Neuronal stem cell (in vitro differentiated cells): ENCODE data around the gene CUX1.

Experiments
- DNase-seq: peaks from one replicate; pipeline ENCODE4 v3.0.0-alpha.2; 2013; ENCODE audit warnings: low spot score
- H2AFZ ChIP-seq: one replicate; pipeline ENCODE4 v1.6.1; 2013; ENCODE audit warnings: mild to moderate bottlenecking, low read length, inconsistent platforms
- H2AK5ac ChIP-seq: 2 replicates; pipeline ENCODE4 v1.6.1; 2013; ENCODE audit warnings: low read depth, mild to moderate bottlenecking, inconsistent platforms, low read length, moderate library complexity, mixed read lengths
- H2BK120ac ChIP-seq: 2 replicates; pipeline ENCODE4 v1.6.1; 2013; ENCODE audit warnings: low read depth, mild to moderate bottlenecking, inconsistent platforms, low read length, moderate library complexity, mixed read lengths
- H2BK12ac ChIP-seq: one replicate; pipeline ENCODE4 v1.6.1; 2013; ENCODE audit warnings: low read length, inconsistent platforms
- H2BK15ac ChIP-seq: 2 replicates; pipeline ENCODE4 v1.6.1; 2013; ENCODE audit warnings: mild to moderate bottlenecking, low read length, inconsistent platforms, mixed read lengths
- H2BK5ac ChIP-seq: one replicate; pipeline ENCODE4 v1.6.1; 2013; ENCODE audit warnings: inconsistent platforms, mild to moderate bottlenecking, low read length, moderate library complexity
- H3K14ac ChIP-seq: one replicate; pipeline ENCODE4 v1.6.1; 2013; ENCODE audit warnings: low read length, inconsistent platforms
- H3K18ac ChIP-seq: 2 replicates; pipeline ENCODE4 v1.6.1; 2013; ENCODE audit warnings: low read length, inconsistent platforms
- H3K23ac ChIP-seq: 2 replicates; pipeline ENCODE4 v1.6.1; 2013; ENCODE audit warnings: low read depth, mild to moderate bottlenecking, mixed read lengths, low read length, inconsistent platforms; ENCODE audit not compliant: poor library complexity
- H3K27ac ChIP-seq: replicated peaks from 3 replicates; pipeline ENCODE4 v1.5.1; 2013; ENCODE audit warnings: low read length, inconsistent platforms
- H3K27me3 ChIP-seq, 3 experiments: 2 replicates each; pipeline ENCODE4 v1.6.1; 2013; ENCODE audit warnings: low read length in 3 of 3, mild to moderate bottlenecking in 2 of 3, inconsistent platforms in 1 of 3, low read depth in 1 of 3, mixed read lengths in 1 of 3, moderate library complexity in 1 of 3; ENCODE audit not compliant: control insufficient read depth in 3 of 3, insufficient read depth in 3 of 3
- H3K36me3 ChIP-seq, 2 donors: replicated peaks in 1 of 2; 2 replicates each; pipeline ENCODE4 v1.6.1; 2013; ENCODE audit warnings: low read length in 2 of 2; ENCODE audit not compliant: control insufficient read depth in 2 of 2, insufficient read depth in 2 of 2
- H3K4ac ChIP-seq: 2 replicates; pipeline ENCODE4 v1.6.1; 2013; ENCODE audit warnings: inconsistent platforms, mild to moderate bottlenecking, low read length, moderate library complexity
- H3K4me1 ChIP-seq, 2 donors: 1 replicate in 1 of 2; 2 replicates in 1 of 2; pipeline ENCODE4 v1.6.1; 2013; ENCODE audit warnings: low read length in 2 of 2, low read depth in 1 of 2; ENCODE audit not compliant: control insufficient read depth in 2 of 2, insufficient read depth in 1 of 2
- H3K4me2 ChIP-seq: one replicate; pipeline ENCODE4 v1.6.1; 2013; ENCODE audit warnings: mild to moderate bottlenecking, low read length, inconsistent platforms; ENCODE audit not compliant: insufficient read depth, poor library complexity, severe bottlenecking
- H3K4me3 ChIP-seq, 2 donors: 2 replicates each; pipeline ENCODE4 v1.5.1; 2013; ENCODE audit warnings: low read length in 2 of 2, mild to moderate bottlenecking in 2 of 2, inconsistent platforms in 1 of 2, moderate library complexity in 1 of 2
- H3K79me1 ChIP-seq: one replicate; pipeline ENCODE4 v1.6.1; 2013; ENCODE audit warnings: low read depth, mild to moderate bottlenecking, inconsistent platforms, low read length, moderate library complexity
- H3K9ac ChIP-seq: one replicate; pipeline ENCODE4 v1.6.1; 2013; ENCODE audit warnings: mild to moderate bottlenecking, low read depth, low read length, inconsistent platforms; ENCODE audit not compliant: poor library complexity
- H3K9me3 ChIP-seq, 2 donors: replicated peaks in 1 of 2; 2 replicates each; pipeline versions ENCODE3 to v1.6.1; 2013; ENCODE audit warnings: low read length in 2 of 2, mild to moderate bottlenecking in 2 of 2, inconsistent platforms in 1 of 2, low read depth in 1 of 2, mixed read lengths in 1 of 2, moderate library complexity in 1 of 2; ENCODE audit not compliant: control insufficient read depth in 2 of 2, insufficient read depth in 1 of 2
- H4K8ac ChIP-seq: one replicate; pipeline ENCODE4 v1.6.1; 2013; ENCODE audit warnings: low read depth, mild to moderate bottlenecking, inconsistent platforms, low read length, moderate library complexity
- H4K91ac ChIP-seq: one replicate; pipeline ENCODE4 v1.6.1; 2013; ENCODE audit warnings: low read length, low read depth, mild to moderate bottlenecking, inconsistent platforms; ENCODE audit not compliant: poor library complexity
- WGBS, 2 donors: extraction: QIAGEN DNeasy Blood & Tissue Kit; methylation state at CpG; one replicate each; pipeline ENCODE4 v1.1.7; 2013; ENCODE audit warnings: missing lambda C conversion rate in 2 of 2, mixed read lengths in 1 of 2; ENCODE audit not compliant: insufficient read length in 2 of 2, insufficient replicate concordance in 1 of 2; ENCODE audit errors: extremely low coverage in 2 of 2; 5-methylcytosine and 5-hydroxymethylcytosine counted together

CUX1 gene

DNA sequence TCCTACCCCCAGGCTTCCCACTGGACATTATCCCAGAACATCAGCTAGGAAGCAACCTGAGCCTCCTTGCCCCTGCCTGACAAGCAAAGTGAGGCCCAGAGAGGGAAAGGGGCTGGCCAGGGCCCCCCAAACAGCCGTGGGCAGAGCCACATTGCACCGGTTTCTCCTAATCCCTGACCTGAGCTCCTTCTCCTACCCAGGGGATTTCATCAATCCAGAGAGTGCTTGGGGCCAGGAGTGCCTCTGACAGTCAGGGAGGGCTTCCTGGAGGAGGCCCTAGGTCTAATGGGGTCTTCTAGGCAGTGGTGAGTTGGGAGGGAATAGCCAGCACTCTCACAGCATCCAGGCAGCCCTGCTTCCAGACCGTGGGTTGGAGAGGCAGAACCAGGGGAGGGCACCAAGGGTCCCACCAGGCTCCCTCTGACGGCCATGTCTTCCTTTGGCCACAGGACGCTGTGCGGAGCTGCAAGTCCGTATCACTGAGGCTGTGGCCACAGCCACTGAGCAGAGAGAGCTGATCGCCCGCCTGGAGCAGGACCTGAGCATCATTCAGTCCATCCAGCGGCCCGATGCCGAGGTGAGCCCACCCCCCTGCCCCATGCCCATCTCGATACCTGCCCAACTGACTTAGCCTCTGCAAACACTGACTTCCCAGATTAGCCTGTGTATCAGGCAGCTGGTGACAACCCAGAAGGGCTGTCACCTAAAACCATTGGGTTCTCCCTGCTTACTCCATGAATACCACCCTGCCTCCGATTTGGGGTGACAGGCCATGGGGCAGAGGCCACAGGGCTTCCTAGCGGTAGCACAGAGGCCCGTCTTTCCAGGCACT, 455.7 kb downstream of the CUX1 start:
- no peak for DNase-seq
- H2AFZ ChIP-seq, result no peak overlapping the region
- H3K9ac ChIP-seq, result no peak overlapping the region
- H3K27ac ChIP-seq, result no peak overlapping the region
- peak overlapping the region; percentile 0 for H3K4ac ChIP-seq
- H2BK12ac ChIP-seq, result peak overlapping the region; percentile 66
- H3K18ac ChIP-seq, result no peak overlapping the region
- H2AK5ac ChIP-seq, result peak overlapping the region; percentile 97
- peak overlapping the region; percentile 79 for H2BK15ac ChIP-seq
- H2BK120ac ChIP-seq, result peak overlapping the region; percentile 5
- no peak overlapping the region for H4K8ac ChIP-seq
- peak overlapping the region; percentile 10 for H2BK5ac ChIP-seq
- H3K4me2 ChIP-seq, result no peak overlapping the region
- no peak overlapping the region for H4K91ac ChIP-seq
- no peak overlapping the region for H3K4me3 ChIP-seq
- H3K14ac ChIP-seq, result no peak overlapping the region
- H3K36me3 ChIP-seq, result no peaks in the 10 kb centered on the region
- no CpG with 5 or more reads among the region's 16 CpGs for WGBS, 2 donors
- H3K79me1 ChIP-seq, result peaks cover 1% of the 10 kb centered on the region
- H3K9me3 ChIP-seq, result no peaks in the 10 kb centered on the region
- H3K4me1 ChIP-seq, result peaks cover 0 to 5% of the 10 kb centered on the region in 2 donors
- no peak overlapping the region for H3K23ac ChIP-seq
- no peaks in the 10 kb centered on the region for H3K27me3 ChIP-seq

DNA sequence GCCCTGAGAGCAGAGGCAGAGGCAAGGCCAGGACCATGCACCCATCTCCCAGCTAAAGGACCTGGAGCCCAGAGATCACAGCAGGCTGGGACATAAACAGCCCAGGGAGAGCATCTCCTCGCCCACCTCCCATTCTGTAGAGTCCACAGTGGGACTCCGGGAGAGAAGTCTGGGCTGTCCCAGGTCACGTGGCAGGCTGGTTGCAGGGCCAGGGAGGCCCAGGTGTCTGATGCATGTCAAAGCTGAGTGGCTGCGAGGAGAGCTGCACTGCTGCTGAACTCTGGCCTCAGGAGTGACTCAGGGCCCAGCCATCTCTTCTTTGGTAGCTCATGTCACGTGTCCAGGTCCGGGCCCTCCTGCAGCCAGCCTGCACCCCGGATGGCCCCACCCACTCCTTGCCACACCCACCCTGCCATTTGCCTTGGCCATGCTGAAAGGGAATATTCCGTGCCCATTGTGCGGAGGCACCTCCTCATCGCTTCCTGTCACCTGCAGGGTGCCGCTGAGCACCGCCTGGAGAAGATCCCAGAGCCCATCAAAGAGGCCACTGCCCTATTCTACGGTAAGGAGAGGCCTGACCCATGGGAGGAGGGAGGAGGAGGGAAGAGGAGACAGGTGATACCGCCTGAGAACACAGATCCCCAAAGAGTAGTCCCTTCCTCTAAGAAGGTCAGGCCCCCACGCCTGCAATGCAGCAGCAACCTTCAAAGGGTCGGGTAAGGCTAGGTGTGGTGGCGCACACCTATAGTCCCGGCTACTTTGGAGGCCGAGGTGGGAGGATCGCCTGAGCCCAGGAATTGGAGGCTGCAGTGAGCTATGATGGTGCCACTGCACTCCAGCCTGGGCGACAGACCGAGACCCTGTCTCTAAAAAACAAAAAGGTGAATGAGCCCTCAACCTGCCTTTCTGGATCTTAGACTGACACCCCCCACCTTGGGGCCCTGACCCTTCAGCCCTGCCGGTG, 456.6 kb downstream of the CUX1 start:
- no peak overlapping the region for H4K91ac ChIP-seq
- H2BK120ac ChIP-seq, result peak overlapping the region; percentile 5
- H3K4ac ChIP-seq, result no peak overlapping the region
- peaks cover 0 to 2% of the 10 kb centered on the region in 2 donors for H3K4me1 ChIP-seq
- H2BK15ac ChIP-seq, result peak overlapping the region; percentile 79
- no peak overlapping the region for H3K23ac ChIP-seq
- no peaks in the 10 kb centered on the region for H3K27me3 ChIP-seq
- no peak overlapping the region for H2BK12ac ChIP-seq
- H3K18ac ChIP-seq, result no peak overlapping the region
- H3K36me3 ChIP-seq, result no peaks in the 10 kb centered on the region
- no peak overlapping the region for H3K9ac ChIP-seq
- WGBS, 2 donors, result no CpG with 5 or more reads among the region's 23 CpGs
- H3K4me2 ChIP-seq, result no peak overlapping the region
- H3K14ac ChIP-seq, result peak overlapping the region; percentile 57
- no peak for DNase-seq
- no peak overlapping the region for H2AFZ ChIP-seq
- no peak overlapping the region for H4K8ac ChIP-seq
- H2BK5ac ChIP-seq, result no peak overlapping the region
- no peak overlapping the region for H3K27ac ChIP-seq
- H3K4me3 ChIP-seq, result no peak overlapping the region
- no peaks in the 10 kb centered on the region for H3K79me1 ChIP-seq
- peak overlapping the region; percentile 97 for H2AK5ac ChIP-seq
- H3K9me3 ChIP-seq, result no peaks in the 10 kb centered on the region

DNA sequence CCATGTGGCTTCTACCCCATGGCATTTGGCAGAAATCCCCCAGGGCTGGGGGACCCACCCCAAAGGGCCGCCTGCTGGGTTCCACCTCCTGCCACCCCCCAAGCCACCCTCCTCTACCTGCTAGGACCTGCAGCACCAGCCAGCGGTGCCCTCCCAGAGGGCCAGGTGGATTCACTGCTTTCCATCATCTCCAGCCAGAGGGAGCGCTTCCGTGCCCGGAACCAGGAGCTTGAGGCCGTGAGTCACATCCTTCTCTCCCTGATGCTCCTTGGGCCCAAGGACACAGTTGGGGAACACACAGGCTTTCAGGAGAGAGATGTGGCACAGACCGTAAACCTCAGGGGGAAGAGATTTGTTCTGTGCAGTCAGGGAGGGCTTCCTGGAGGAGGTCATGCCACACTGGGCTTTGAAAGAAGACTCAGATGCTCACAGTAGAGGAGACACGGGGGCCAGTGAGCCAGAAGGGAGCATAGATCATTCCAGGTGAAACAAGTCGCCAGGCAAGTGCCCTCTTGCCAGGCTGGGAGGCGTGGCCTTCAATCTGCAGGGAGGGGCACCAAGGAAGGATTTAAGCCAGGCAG, 457.8 kb downstream of the CUX1 start:
- Histone ChIP-seq H3K27ac (no peak overlapping the region), H2AFZ (no peak overlapping the region), H3K4me2 (no peak overlapping the region), H3K27me3 (no peaks in the 10 kb centered on the region), H3K14ac (peak overlapping the region; percentile 86), H3K9me3 (no peaks in the 10 kb centered on the region), H3K18ac (no peak overlapping the region), H3K23ac (no peak overlapping the region), H3K79me1 (peaks cover 3% of the 10 kb centered on the region), H2BK15ac (no peak overlapping the region), H3K4me1 (peaks cover 5% of the 10 kb centered on the region in 2 donors), H4K91ac (no peak overlapping the region), H3K4ac (no peak overlapping the region), H2BK12ac (no peak overlapping the region), H4K8ac (no peak overlapping the region), H2AK5ac (peak overlapping the region; percentile 17), H3K9ac (no peak overlapping the region), H3K4me3 (no peak overlapping the region), H3K36me3 (no peaks in the 10 kb centered on the region), H2BK120ac (no peak overlapping the region), H2BK5ac (no peak overlapping the region)
- WGBS, 2 donors, result no CpG with 5 or more reads among the region's 10 CpGs
- no peak for DNase-seq
